ENCODE results near the gene TH. TPM values are rescaled to one million over a fixed set of nuclear protein-coding genes. Genes with fewer than 3 reads are reported as not detected.

The TH gene
- total RNA-seq, 5 donors from 2014 or later (not counting 1 experiment from before 2014, with no cell fraction given): not detected

- H3K27ac ChIP-seq (ENCODE audit: low read length): no peak overlapping the region
- no peak overlapping the region for H3K4me3 Mint-ChIP-seq
- peaks cover 0 to 2% of the 10 kb centered on the region in 2 donors for H3K27me3 Mint-ChIP-seq
- DNase-seq (no peak), ATAC-seq (replicated peaks in 1 of 4) (no peak)
- no peaks in the 10 kb centered on the region for H3K36me3 Mint-ChIP-seq
- no peaks in the 10 kb centered on the region for H3K27me3 ChIP-seq (replicated peaks in 1 of 2; ENCODE audit: control insufficient read depth in 2 of 2, extremely low read depth in 1 of 2, insufficient read depth in 2 of 2, low read length in 1 of 2)
- ChIA-PET POLR2A (no interaction called here), CTCF (no interaction called here)
- peaks cover 0 to 16% of the 10 kb centered on the region in 2 experiments for H3K4me1 ChIP-seq (ENCODE audit: control insufficient read depth in 1 of 2, extremely low read depth in 1 of 2, insufficient read depth in 2 of 2, low read length in 2 of 2)
- no peaks in the 10 kb centered on the region for H3K36me3 ChIP-seq (ENCODE audit: control insufficient read depth in 2 of 2, extremely low read depth in 1 of 2, insufficient read depth in 1 of 2, low read length in 1 of 2)
- no peak overlapping the region for H3K4me3 ChIP-seq (ENCODE audit: control insufficient read depth in 1 of 2, extremely low read depth in 1 of 2, low read length in 1 of 2)
- no peak overlapping the region for H3K27ac Mint-ChIP-seq
- H3K4me1 Mint-ChIP-seq: peaks cover 2 to 6% (median 5%) of the 10 kb centered on the region in 3 donors
- no peaks in the 10 kb centered on the region for H3K9me3 ChIP-seq
- WGBS (ENCODE audit: insufficient coverage): 40% methylated on average over 1 of the region's 2 CpGs
- H3K9me3 Mint-ChIP-seq: peaks cover 0 to 7% (median 0%) of the 10 kb centered on the region in 3 donors
These were observed 29.9 kb upstream of the TH start for GRCh38 chr11:2201542-2201941.

DNA sequence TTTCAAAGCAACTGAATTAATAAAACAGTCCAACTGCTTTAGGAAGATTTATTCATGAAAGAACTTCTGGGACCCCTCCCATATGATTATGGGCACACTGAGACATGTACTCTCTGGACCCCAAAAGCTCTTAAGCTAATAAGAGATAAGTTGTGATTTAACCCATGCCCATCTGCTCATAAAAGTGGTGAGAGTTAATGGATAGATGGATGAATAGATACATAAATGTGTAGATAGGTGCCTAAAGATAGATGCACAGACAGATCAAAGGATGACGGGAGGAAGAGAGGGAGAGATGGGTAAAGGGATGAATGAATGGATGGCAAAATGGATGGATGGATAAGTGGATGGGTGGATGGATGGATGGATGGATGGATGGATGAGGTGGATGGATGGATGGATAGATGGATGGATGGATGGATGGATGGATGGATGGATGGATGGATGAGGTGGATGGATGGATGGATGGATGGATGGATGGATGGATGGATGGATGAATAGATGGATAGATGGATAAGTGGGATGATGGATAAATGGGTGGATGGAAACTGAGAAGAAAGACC is 29.4 kb upstream of the TH start:
- H3K27ac ChIP-seq (ENCODE audit: low read length): no peak overlapping the region
- H3K36me3 Mint-ChIP-seq: no peaks in the 10 kb centered on the region
- peaks cover 2 to 7% of the 10 kb centered on the region in 2 donors for H3K27me3 Mint-ChIP-seq
- ChIA-PET POLR2A (no interaction called here), CTCF (no interaction called here)
- peaks cover 0 to 7% (median 0%) of the 10 kb centered on the region in 3 donors for H3K9me3 Mint-ChIP-seq
- no peak overlapping the region for H3K27ac Mint-ChIP-seq
- DNase-seq (no peak), ATAC-seq (replicated peaks in 1 of 4) (no peak)
- H3K36me3 ChIP-seq (ENCODE audit: control insufficient read depth in 2 of 2, extremely low read depth in 1 of 2, insufficient read depth in 1 of 2, low read length in 1 of 2): no peaks in the 10 kb centered on the region
- peaks cover 0 to 16% of the 10 kb centered on the region in 2 experiments for H3K4me1 ChIP-seq (ENCODE audit: control insufficient read depth in 1 of 2, extremely low read depth in 1 of 2, insufficient read depth in 2 of 2, low read length in 2 of 2)
- peaks cover 2 to 10% (median 9%) of the 10 kb centered on the region in 3 donors for H3K4me1 Mint-ChIP-seq
- no peaks in the 10 kb centered on the region for H3K27me3 ChIP-seq (replicated peaks in 1 of 2; ENCODE audit: control insufficient read depth in 2 of 2, extremely low read depth in 1 of 2, insufficient read depth in 2 of 2, low read length in 1 of 2)
- H3K4me3 ChIP-seq (ENCODE audit: control insufficient read depth in 1 of 2, extremely low read depth in 1 of 2, low read length in 1 of 2): no peak overlapping the region
- H3K9me3 ChIP-seq: no peaks in the 10 kb centered on the region
- no peak overlapping the region for H3K4me3 Mint-ChIP-seq
- 80% methylated on average over 1 of the region's 1 CpG for WGBS (ENCODE audit: insufficient coverage)

GRCh38 chr11:2200536-2200935 is 28.9 kb upstream of the TH start:
- DNase-seq (no peak), ATAC-seq (replicated peaks in 1 of 4) (no peak)
- CTCF ChIA-PET: no interaction called here
- peaks cover 0 to 7% (median 0%) of the 10 kb centered on the region in 3 donors for H3K9me3 Mint-ChIP-seq
- no peak overlapping the region for H3K27ac Mint-ChIP-seq
- H3K9me3 ChIP-seq: no peaks in the 10 kb centered on the region
- H3K36me3 ChIP-seq (ENCODE audit: control insufficient read depth in 2 of 2, extremely low read depth in 1 of 2, insufficient read depth in 1 of 2, low read length in 1 of 2): no peaks in the 10 kb centered on the region
- H3K4me1 Mint-ChIP-seq: peaks cover 2 to 10% (median 9%) of the 10 kb centered on the region in 3 donors
- no peak overlapping the region for H3K27ac ChIP-seq (ENCODE audit: low read length)
- POLR2A ChIA-PET: no interaction called here
- no peaks in the 10 kb centered on the region for H3K36me3 Mint-ChIP-seq
- no peaks in the 10 kb centered on the region for H3K27me3 ChIP-seq (replicated peaks in 1 of 2; ENCODE audit: control insufficient read depth in 2 of 2, extremely low read depth in 1 of 2, insufficient read depth in 2 of 2, low read length in 1 of 2)
- H3K4me3 ChIP-seq (ENCODE audit: control insufficient read depth in 1 of 2, extremely low read depth in 1 of 2, low read length in 1 of 2): no peak overlapping the region
- WGBS (ENCODE audit: insufficient coverage): 79% methylated on average over 7 of the region's 11 CpGs
- peaks cover 2 to 9% of the 10 kb centered on the region in 2 donors for H3K27me3 Mint-ChIP-seq
- no peak overlapping the region for H3K4me3 Mint-ChIP-seq
- H3K4me1 ChIP-seq (ENCODE audit: control insufficient read depth in 1 of 2, extremely low read depth in 1 of 2, insufficient read depth in 2 of 2, low read length in 2 of 2): peaks cover 0 to 16% of the 10 kb centered on the region in 2 experiments

DNA sequence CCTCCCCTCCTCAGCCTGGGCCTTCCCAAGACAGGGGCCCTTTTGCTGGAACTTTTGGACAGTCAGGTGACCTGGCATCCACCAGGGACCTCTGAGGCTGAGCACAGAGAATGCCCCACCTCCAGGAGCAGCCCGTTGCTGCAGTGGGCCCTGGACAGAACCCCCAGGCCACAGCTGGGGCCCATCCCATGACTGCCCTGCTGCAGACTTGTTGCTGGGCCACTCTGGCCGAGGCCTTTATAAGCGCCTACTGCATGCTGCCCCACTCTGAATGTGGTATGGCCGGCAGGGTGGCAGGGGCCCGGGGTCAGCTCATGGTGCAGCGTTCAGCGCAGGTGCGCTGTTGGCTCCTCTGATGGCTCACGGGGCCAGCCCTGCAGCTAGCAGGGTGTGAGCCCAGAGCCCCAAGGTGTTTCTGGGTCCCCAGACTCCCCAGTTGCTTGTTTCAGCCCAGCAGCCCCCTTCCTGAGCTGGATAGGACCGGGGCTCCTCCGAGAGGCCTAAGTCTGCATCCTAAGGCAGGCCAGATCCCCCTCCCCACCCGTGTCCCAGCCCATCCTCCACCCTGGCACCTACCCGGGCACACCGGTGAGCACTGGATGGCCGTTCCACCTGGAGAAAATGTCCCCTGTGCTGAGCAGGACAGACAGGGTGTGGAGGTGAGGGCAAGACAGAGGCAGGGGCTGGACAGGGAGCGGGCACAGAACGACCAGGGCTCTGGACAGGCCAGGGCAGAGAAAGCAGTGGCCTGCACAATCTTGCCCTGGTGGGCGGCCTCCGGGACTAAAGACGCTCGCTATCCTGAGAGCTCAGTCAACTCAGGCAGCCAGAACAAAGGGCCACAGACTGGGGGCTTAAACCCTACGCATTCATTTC is 28.1 kb upstream of the TH start:
- WGBS (ENCODE audit: insufficient coverage): 91% methylated on average over 18 of the region's 22 CpGs
- no peaks in the 10 kb centered on the region for H3K36me3 ChIP-seq (ENCODE audit: control insufficient read depth in 2 of 2, extremely low read depth in 1 of 2, insufficient read depth in 1 of 2, low read length in 1 of 2)
- H3K4me1 ChIP-seq (ENCODE audit: control insufficient read depth in 1 of 2, extremely low read depth in 1 of 2, insufficient read depth in 2 of 2, low read length in 2 of 2): peaks cover 0 to 23% of the 10 kb centered on the region in 2 experiments
- DNase-seq (no peak), ATAC-seq (replicated peaks in 1 of 4) (no peak)
- Mint-ChIP-seq H3K27ac (no peak overlapping the region), H3K9me3 (peaks cover 0 to 7% (median 0%) of the 10 kb centered on the region in 3 donors), H3K4me1 (peaks cover 2 to 10% (median 9%) of the 10 kb centered on the region in 3 donors), H3K4me3 (no peak overlapping the region), H3K27me3 (peaks cover 2 to 9% of the 10 kb centered on the region in 2 donors), H3K36me3 (no peaks in the 10 kb centered on the region)
- no peaks in the 10 kb centered on the region for H3K9me3 ChIP-seq
- H3K27ac ChIP-seq (ENCODE audit: low read length): no peak overlapping the region
- no peak overlapping the region for H3K4me3 ChIP-seq (ENCODE audit: control insufficient read depth in 1 of 2, extremely low read depth in 1 of 2, low read length in 1 of 2)
- peaks cover 0 to 7% of the 10 kb centered on the region in 2 experiments for H3K27me3 ChIP-seq (replicated peaks in 1 of 2; ENCODE audit: control insufficient read depth in 2 of 2, extremely low read depth in 1 of 2, insufficient read depth in 2 of 2, low read length in 1 of 2)
- ChIA-PET CTCF (no interaction called here), POLR2A (no interaction called here)

GRCh38 chr11:2198621-2199365 is 27.2 kb upstream of the TH start:
- 60% methylated on average over 21 of the region's 21 CpGs for WGBS (ENCODE audit: insufficient coverage)

More at GRCh38 chr11:2198621-2199365, 27.2 kb upstream of the TH start:
- DNase-seq (no peak), ATAC-seq (replicated peaks in 1 of 4) (no peak)
- ChIA-PET POLR2A (no interaction called here), CTCF (no interaction called here)
- H3K9me3 Mint-ChIP-seq: peaks cover 0 to 7% (median 0%) of the 10 kb centered on the region in 3 donors
- H3K27me3 Mint-ChIP-seq: peaks cover 2 to 9% of the 10 kb centered on the region in 2 donors
- H3K27ac Mint-ChIP-seq: no peak overlapping the region
- H3K4me1 Mint-ChIP-seq: peaks cover 2 to 10% (median 9%) of the 10 kb centered on the region in 3 donors
- no peak overlapping the region for H3K4me3 Mint-ChIP-seq
- Histone ChIP-seq H3K4me3 (ENCODE audit: control insufficient read depth in 1 of 2, extremely low read depth in 1 of 2, low read length in 1 of 2) (no peak overlapping the region), H3K27me3 (replicated peaks in 1 of 2; ENCODE audit: control insufficient read depth in 2 of 2, extremely low read depth in 1 of 2, insufficient read depth in 2 of 2, low read length in 1 of 2) (peaks cover 0 to 12% of the 10 kb centered on the region in 2 experiments), H3K27ac (ENCODE audit: low read length) (no peak overlapping the region), H3K9me3 (no peaks in the 10 kb centered on the region), H3K36me3 (ENCODE audit: control insufficient read depth in 2 of 2, extremely low read depth in 1 of 2, insufficient read depth in 1 of 2, low read length in 1 of 2) (no peaks in the 10 kb centered on the region), H3K4me1 (ENCODE audit: control insufficient read depth in 1 of 2, extremely low read depth in 1 of 2, insufficient read depth in 2 of 2, low read length in 2 of 2) (peaks cover 0 to 23% of the 10 kb centered on the region in 2 experiments)
- no peaks in the 10 kb centered on the region for H3K36me3 Mint-ChIP-seq

All from T-cell (primary cell).